Measurements from ENCODE around the gene PSENEN.
"Not testable (repeated sequence)": the region's sequence is repeated elsewhere in the genome, so short reads cannot be mapped to it uniquely, and the experiment has no call there.

Gene PSENEN

GRCh38 chr19:35719402-35720162, 25.9 kb upstream of the PSENEN start:
- DNase-seq: no peak

GRCh38 chr19:35720163-35720524, 25.3 kb upstream of the PSENEN start:
- no peak for DNase-seq

DNA sequence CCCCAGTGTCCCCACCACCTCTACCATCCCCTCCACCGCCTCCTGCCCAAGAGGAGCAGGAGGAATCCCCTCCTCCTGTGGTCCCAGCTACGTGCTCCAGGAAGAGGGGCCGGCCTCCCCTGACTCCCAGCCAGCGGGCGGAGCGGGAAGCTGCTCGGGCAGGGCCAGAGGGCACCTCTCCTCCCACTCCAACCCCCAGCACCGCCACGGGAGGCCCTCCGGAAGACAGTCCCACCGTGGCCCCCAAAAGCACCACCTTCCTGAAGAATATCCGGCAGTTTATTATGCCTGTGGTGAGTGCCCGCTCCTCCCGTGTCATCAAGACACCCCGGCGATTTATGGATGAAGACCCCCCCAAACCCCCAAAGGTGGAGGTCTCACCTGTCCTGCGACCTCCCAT, 24.8 kb upstream of the PSENEN start:
- DNase-seq: no peak

GRCh38 chr19:35721374-35721773, 24.1 kb upstream of the PSENEN start:
- no peak for DNase-seq

GRCh38 chr19:35722461-35722860, 23.0 kb upstream of the PSENEN start:
- DNase-seq: no peak

DNA sequence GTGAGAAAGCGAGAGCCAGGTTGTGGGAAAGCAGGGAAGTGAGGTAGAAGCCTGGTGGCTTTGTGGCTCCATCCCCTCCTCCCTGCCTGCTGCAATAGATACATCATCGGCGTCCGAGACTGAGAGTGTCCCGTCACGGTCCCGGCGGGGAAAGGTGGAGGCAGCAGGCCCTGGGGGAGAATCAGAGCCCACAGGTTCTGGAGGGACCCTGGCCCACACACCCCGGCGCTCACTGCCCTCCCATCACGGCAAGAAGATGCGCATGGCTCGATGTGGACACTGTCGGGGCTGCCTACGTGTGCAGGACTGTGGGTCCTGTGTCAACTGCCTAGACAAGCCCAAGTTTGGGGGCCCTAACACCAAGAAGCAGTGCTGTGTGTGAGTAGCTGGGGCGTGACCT, 22.6 kb upstream of the PSENEN start:
- no peak for DNase-seq

GRCh38 chr19:35723671-35724070, 21.8 kb upstream of the PSENEN start:
- no peak for DNase-seq

DNA sequence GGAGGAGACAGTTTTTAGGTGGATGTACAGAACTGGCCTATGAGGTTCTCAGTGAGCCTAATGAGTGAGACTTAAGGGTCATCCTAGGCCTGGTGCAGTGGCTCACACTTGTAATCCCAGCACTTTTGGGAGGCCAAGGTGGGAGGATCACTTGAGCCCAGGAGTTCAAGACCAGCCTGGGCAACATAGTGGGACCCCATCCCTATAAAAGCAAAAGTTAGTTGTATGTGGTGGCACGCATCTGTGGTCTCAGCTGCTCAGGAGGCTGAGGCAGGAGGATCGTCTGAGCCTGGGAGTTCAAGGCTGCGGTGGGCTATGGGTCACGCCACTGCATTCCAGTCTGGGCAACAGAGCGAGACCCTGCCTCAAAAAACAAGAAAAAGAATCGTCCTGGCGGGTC, 21.3 kb upstream of the PSENEN start:
- DNase-seq: not testable (repeated sequence)

GRCh38 chr19:35724560-35724959, 20.9 kb upstream of the PSENEN start:
- no peak for DNase-seq

DNA sequence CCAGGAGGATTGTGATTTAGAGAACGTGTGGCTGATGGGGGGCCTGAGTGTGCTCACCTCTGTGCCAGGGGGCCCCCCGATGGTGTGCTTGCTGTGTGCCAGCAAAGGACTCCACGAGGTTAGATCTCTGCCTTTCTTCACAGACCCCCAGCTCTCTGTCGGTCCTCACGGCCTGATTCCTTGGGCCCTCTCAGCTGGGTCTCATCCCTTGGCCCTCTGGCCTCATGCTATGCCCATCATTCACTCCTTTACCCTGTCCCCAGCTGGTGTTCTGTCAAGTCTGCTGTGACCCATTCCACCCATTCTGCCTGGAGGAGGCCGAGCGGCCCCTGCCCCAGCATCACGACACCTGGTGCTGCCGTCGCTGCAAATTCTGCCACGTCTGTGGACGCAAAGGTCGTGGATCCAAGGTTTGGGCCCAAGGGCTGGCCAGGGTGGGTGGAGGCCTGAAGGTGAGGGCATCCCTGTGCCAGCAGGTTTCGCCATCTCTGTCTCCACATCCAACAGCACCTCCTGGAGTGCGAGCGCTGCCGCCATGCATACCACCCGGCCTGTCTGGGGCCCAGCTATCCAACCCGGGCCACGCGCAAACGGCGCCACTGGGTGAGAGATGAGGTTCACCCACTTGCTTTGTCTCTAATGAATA, 20.1 kb upstream of the PSENEN start:
- DNase-seq: no peak

GRCh38 chr19:35727053-35727955, 18.1 kb upstream of the PSENEN start:
- no peak for DNase-seq

DNA sequence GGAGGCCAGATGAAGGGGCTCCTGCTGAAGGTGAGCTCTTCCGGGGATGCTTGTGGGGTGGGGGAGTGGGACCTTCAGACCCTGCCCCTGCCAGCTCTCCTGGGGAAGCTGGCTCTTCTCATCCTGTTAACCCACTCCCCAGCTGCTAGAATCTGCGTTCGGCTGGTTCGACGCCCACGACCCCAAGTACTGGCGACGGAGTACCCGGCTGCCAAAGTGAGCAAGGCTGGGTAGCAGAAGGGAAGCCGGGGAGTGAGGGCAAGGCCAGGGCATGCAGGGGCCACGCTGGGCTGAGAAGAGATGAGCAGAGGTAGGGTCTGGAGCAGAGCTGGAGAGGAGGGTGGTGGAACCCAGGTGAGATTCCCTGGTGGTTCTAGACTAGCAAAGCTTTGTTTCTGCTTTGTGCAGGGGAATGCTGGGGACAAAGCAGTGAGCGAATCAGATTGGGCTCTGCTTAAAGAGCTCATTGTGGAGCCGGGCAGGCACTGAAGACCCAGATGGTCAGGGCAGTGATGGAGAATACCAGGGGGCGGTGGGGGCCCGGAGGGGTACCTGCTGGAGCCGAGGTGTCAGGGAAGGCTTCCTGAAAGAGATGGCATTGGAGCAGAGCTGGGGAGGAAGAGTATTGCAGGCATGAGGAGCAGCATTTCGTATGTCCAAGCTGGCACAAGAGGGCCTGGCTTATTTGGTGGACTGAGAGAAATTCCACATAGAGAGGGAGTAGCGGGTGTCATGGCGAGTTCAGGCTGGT, 17.3 kb upstream of the PSENEN start:
- no peak for DNase-seq

DNA sequence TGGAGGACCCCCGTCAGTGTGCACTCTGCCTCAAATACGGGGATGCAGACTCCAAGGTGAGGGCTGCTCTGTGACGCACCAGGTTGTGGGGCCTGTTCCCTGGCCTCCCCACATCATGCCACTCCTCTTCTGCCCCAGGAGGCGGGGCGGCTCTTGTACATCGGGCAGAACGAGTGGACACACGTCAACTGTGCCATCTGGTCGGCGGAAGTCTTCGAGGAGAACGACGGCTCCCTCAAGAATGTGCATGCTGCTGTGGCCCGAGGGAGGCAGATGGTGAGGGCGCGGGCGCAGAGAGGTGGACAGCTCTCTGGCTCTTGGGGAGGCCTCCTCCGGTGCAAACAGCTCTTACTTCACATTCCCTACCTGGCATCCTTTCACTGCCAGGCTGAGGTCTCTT, 16.4 kb upstream of the PSENEN start:
- no peak for DNase-seq

- DNase-seq: no peak
Measured at GRCh38 chr19:35729763-35730162, 15.7 kb upstream of the PSENEN start.

DNA sequence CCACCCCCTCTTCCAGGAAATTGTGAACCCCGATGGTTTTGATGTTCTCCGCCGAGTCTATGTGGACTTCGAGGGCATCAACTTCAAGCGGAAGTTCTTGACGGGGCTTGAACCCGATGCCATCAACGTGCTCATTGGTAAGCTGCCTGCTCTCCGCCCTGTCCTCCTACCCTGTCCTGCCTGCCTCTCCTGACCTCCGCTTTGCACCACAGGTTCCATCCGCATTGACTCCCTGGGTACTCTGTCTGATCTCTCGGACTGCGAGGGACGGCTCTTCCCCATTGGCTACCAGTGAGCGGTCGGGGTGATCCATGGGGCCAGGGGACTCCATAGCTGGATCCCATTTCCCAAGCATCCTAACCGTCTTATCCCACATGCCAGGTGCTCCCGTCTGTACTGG, 15.1 kb upstream of the PSENEN start:
- no peak for DNase-seq

- no peak for DNase-seq
Measured at GRCh38 chr19:35731353-35731752, 14.1 kb upstream of the PSENEN start.

DNA sequence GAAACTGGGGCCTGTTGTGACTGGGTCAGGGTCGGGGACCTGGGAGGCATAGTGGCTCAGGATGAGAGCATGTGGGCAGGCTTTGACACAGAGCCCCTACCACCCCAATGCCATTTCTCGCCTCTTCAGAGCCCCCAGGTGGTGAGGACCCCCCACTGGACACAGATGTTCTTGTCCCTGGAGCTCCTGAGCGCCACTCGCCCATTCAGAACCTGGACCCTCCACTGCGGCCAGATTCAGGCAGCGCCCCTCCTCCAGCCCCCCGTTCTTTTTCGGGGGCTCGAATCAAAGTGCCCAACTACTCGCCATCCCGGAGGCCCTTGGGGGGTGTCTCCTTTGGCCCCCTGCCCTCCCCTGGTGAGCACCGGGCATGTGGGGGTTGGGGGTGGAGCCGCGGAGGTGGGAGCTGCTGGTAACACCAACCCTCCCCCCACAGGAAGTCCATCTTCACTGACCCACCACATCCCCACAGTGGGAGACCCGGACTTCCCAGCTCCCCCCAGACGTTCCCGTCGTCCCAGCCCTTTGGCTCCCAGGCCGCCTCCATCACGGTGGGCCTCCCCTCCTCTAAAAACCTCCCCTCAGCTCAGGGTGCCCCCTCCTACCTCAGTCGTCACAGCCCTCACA, 13.6 kb upstream of the PSENEN start:
- DNase-seq: no peak

GRCh38 chr19:35732540-35733179, 12.8 kb upstream of the PSENEN start:
- DNase-seq: no peak

DNA sequence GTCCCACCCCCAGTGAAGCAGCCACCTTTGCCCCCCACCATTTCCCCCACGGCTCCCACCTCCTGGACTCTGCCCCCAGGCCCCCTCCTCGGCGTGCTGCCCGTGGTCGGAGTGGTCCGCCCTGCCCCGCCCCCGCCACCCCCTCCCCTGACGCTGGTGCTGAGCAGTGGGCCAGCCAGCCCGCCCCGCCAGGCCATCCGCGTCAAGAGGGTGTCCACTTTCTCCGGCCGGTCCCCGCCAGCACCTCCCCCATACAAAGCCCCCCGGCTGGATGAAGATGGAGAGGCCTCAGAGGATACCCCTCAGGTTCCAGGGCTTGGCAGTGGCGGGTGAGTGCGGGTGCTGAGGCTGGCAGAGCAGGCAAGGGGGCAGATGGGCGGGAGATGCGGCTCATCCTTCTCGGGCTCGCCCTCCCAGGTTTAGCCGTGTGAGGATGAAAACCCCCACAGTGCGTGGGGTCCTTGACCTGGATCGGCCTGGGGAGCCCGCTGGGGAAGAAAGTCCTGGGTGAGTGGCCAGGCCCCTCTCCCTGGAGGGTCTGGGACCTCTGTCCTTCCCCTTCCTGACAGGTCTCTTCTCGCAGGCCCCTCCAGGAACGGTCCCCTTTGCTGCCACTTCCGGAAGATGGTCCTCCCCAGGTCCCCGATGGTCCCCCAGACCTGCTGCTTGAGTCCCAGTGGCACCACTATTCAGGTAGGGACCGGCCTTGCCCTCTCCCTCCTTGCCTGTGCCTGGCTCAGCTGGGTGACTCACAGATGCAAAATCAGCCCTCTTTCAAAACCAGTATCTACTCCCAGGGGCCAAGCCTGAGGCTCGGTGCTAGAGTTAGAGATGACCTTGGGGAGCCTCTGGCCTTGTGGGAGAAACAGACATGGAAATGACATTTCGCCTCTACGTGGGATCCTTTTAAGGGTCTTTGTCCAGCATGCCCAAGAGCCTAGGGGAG, 12.0 kb upstream of the PSENEN start:
- DNase-seq: no peak

- no peak for DNase-seq
Measured at GRCh38 chr19:35734273-35734672, 11.2 kb upstream of the PSENEN start.

DNA sequence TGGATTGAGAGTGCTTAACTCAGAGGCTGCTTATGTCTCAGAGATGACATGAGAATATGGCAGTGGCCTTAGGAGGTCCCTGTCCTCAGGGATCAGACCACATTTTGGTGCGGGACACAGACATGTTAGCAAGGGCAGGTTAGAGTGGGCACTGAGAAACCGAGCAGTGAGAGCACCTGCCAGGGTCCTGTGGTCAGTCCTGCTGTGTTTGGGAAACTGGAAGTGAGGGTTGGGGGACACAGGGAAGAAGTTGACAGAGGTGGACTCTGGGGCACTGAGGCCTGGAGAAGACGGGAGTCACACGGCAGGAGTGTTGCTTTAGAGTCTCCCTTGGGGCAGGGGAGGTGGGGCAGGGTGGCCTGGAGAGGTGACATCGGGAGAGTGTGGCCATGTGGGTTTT, 10.6 kb upstream of the PSENEN start:
- no peak for DNase-seq
